ENCODE measurements around the gene USP17L27. TPM values are rescaled to one million over a fixed set of nuclear protein-coding genes. Genes with fewer than 3 reads are reported as not detected.
"Not testable (repeated sequence)": the region's sequence is repeated elsewhere in the genome, so short reads cannot be mapped to it uniquely, and the experiment has no call there.

The USP17L27 gene
- total and polyA plus RNA-seq, 7 donors = not detected

DNA sequence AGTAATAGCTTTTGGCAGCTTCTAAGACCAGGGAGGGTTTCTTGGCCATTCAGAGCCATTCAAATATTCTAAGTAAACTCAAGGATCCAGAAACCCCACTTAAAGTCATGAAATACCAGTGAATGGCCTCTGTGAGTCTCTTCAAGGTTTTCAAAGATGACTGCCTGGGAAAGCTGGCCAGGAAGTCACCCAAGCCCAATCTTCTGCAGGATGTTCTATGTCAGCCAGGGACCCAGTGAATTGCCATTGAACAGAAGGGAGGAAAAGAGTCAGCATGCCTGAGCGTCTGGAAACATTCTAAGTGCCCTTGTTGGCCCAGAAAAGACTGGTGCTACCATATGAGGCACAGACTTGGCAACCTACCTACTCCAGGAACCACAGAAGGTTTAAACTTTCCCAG, 35.9 kb downstream of the USP17L27 start:
- H3K4me3 ChIP-seq; H3K27ac ChIP-seq; ATAC-seq; H3K27me3 ChIP-seq (ENCODE audit: insufficient read depth in 3 of 3, low read length in 2 of 3); H3K4me1 ChIP-seq; H3K9me3 ChIP-seq; DNase-seq; intact Hi-C loops (cut with DNase I); H3K36me3 ChIP-seq (ENCODE audit: insufficient read depth in 1 of 2, low read depth in 1 of 2): not testable (repeated sequence)
- WGBS, 3 donors = 14 to 41% (median 14%) methylated on average over 1 of the region's 1 CpG

DNA sequence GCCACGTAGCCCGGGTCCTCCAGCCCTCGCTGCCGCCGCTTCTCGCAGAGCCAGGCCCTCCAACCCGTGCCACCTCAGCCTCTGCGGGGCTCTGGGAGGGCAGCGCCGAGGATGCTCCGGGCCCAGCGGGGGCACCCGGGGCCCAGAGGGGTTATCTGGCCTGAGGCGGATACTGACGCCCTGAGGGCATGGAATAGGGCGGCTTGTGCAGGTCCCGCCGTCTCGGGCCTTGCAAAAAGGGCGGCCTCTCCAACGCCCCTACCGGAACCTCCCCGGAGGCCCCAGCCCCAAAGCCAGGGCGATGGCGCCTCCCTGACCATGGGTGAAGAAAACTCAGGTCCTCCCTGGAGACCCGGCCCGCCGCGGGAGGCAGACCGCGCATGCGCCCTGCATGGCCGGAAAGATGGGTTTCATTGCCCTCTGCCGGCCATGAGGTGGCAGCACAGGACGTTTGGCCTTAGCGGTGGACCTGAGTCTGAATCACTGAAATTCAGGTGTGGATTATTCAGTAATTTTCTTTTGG, 37.1 kb downstream of the USP17L27 start:
- peak overlapping the region; percentile 30 for H3K4me3 ChIP-seq
- H3K9me3 ChIP-seq; H3K27ac ChIP-seq; ATAC-seq; H3K36me3 ChIP-seq (ENCODE audit: insufficient read depth in 1 of 2, low read depth in 1 of 2); H3K4me1 ChIP-seq; H3K27me3 ChIP-seq (ENCODE audit: insufficient read depth in 3 of 3, low read length in 2 of 3); intact Hi-C loops (cut with DNase I): not testable (repeated sequence)
- DNase-seq = peak in 1 of 2 donors; percentile 65
- TF ChIP-seq, protein P1, sequence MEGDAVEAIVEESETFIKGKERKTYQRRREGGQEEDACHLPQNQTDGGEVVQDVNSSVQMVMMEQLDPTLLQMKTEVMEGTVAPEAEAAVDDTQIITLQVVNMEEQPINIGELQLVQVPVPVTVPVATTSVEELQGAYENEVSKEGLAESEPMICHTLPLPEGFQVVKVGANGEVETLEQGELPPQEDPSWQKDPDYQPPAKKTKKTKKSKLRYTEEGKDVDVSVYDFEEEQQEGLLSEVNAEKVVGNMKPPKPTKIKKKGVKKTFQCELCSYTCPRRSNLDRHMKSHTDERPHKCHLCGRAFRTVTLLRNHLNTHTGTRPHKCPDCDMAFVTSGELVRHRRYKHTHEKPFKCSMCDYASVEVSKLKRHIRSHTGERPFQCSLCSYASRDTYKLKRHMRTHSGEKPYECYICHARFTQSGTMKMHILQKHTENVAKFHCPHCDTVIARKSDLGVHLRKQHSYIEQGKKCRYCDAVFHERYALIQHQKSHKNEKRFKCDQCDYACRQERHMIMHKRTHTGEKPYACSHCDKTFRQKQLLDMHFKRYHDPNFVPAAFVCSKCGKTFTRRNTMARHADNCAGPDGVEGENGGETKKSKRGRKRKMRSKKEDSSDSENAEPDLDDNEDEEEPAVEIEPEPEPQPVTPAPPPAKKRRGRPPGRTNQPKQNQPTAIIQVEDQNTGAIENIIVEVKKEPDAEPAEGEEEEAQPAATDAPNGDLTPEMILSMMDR (IDR thresholded peaks at IDR 0.05) = peak; percentile 25
- WGBS, 3 donors = 31 to 41% (median 36%) methylated on average over 26 to 29 of the region's 36 CpGs

DNA sequence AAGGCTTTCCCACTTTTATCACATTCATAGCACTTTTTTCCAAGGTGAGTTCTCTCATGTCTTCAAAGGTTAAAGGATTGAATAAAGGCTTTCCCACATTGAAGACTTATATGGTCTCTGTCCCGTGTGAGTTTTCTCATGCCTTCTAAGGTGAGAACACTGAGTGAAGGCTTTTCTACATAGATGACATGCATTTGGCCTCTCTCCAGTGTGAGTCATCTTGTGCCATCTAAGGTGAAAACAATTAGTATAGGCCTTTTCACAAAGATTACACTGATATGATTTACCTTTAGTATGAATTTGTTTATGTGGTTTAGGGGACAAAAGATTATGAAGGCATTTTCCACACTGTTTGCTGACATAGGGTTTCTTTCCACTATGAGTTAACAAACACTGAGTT, 40.2 kb downstream of the USP17L27 start:
- TF ChIP-seq, protein P1 (IDR thresholded peaks at IDR 0.05) = no peak
- no peak overlapping the region for H3K4me3 ChIP-seq
- H3K36me3 ChIP-seq (ENCODE audit: insufficient read depth in 1 of 2, low read depth in 1 of 2) = no peaks in the 10 kb centered on the region
- H3K27me3 ChIP-seq (ENCODE audit: insufficient read depth in 3 of 3, low read length in 2 of 3) = no peaks in the 10 kb centered on the region
- intact Hi-C loops (cut with DNase I) = no loop called here
- H3K9me3 ChIP-seq = no peaks in the 10 kb centered on the region
- 68 to 80% (median 72%) methylated on average over 1 of the region's 1 CpG for WGBS, 3 donors
- no peak for ATAC-seq
- no peaks in the 10 kb centered on the region for H3K4me1 ChIP-seq
- H3K27ac ChIP-seq = no peak overlapping the region
- no peak for DNase-seq

DNA sequence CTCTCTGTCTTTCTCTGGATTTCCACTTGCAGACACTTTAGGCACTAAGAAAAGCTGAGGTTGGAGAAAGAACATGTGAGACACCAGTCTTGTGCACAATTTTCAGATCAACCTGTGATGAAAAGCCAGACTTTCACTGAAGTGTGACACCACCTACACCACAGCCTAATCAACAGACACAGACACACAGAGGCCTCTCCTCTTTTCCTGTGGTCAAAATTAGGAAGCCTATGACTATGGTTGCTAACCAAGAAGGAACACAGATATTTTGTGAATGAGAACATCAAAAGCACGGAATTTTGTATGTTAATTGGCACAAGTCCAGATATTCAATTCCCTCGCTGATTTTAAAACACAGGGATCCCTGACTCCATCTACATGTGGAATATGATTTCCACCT, 45.1 kb downstream of the USP17L27 start:
- DNase-seq; H3K9me3 ChIP-seq; H3K4me1 ChIP-seq; H3K27ac ChIP-seq; intact Hi-C loops (cut with DNase I); H3K36me3 ChIP-seq (ENCODE audit: insufficient read depth in 1 of 2, low read depth in 1 of 2); ATAC-seq; H3K4me3 ChIP-seq; H3K27me3 ChIP-seq (ENCODE audit: insufficient read depth in 3 of 3, low read length in 2 of 3): not testable (repeated sequence)
- 42 to 52% (median 49%) methylated on average over 2 of the region's 2 CpGs for WGBS, 3 donors

Other genes starting within 250 kb of the USP17L27 start
- not detected for gene FAM90A26, start 173.7 kb upstream of the USP17L27 start, total RNA-seq
- gene FAM90A26, start 173.7 kb upstream of the USP17L27 start, polyA plus RNA-seq = not detected
- not detected for gene USP17L10, start 133.5 kb upstream of the USP17L27 start, total RNA-seq
- not detected for gene USP17L10, start 133.5 kb upstream of the USP17L27 start, polyA plus RNA-seq
- not detected for gene USP17L11, start 128.7 kb upstream of the USP17L27 start, total RNA-seq
- not detected for gene USP17L11, start 128.7 kb upstream of the USP17L27 start, polyA plus RNA-seq
- not detected for gene USP17L12, start 124.0 kb upstream of the USP17L27 start, total RNA-seq
- gene USP17L12, start 124.0 kb upstream of the USP17L27 start, polyA plus RNA-seq = not detected
- not detected for gene USP17L13, start 119.3 kb upstream of the USP17L27 start, total RNA-seq
- not detected for gene USP17L13, start 119.3 kb upstream of the USP17L27 start, polyA plus RNA-seq
- gene USP17L15, start 109.8 kb upstream of the USP17L27 start, total RNA-seq = not detected
- not detected for gene USP17L15, start 109.8 kb upstream of the USP17L27 start, polyA plus RNA-seq
- not detected for gene USP17L17, start 100.3 kb upstream of the USP17L27 start, total RNA-seq
- not detected for gene USP17L17, start 100.3 kb upstream of the USP17L27 start, polyA plus RNA-seq
- gene USP17L18, start 95.5 kb upstream of the USP17L27 start, total RNA-seq = not detected
- not detected for gene USP17L18, start 95.5 kb upstream of the USP17L27 start, polyA plus RNA-seq
- not detected for gene USP17L19, start 90.8 kb upstream of the USP17L27 start, total RNA-seq
- not detected for gene USP17L19, start 90.8 kb upstream of the USP17L27 start, polyA plus RNA-seq
- gene USP17L20, start 86.0 kb upstream of the USP17L27 start, total RNA-seq = not detected
- not detected for gene USP17L20, start 86.0 kb upstream of the USP17L27 start, polyA plus RNA-seq
- gene USP17L21, start 81.3 kb upstream of the USP17L27 start, total RNA-seq = not detected
- gene USP17L21, start 81.3 kb upstream of the USP17L27 start, polyA plus RNA-seq = not detected
- gene USP17L22, start 76.5 kb upstream of the USP17L27 start, total RNA-seq = not detected
- not detected for gene USP17L22, start 76.5 kb upstream of the USP17L27 start, polyA plus RNA-seq
- not detected for gene USP17L24, start 19.0 kb upstream of the USP17L27 start, total RNA-seq
- not detected for gene USP17L24, start 19.0 kb upstream of the USP17L27 start, polyA plus RNA-seq
- not detected for gene USP17L25, start 14.2 kb upstream of the USP17L27 start, total RNA-seq
- not detected for gene USP17L25, start 14.2 kb upstream of the USP17L27 start, polyA plus RNA-seq
- gene USP17L26, start 9.5 kb upstream of the USP17L27 start, total RNA-seq = not detected
- not detected for gene USP17L26, start 9.5 kb upstream of the USP17L27 start, polyA plus RNA-seq
- not detected for gene USP17L5, start 4.7 kb upstream of the USP17L27 start, total RNA-seq
- not detected for gene USP17L5, start 4.7 kb upstream of the USP17L27 start, polyA plus RNA-seq
- gene USP17L28, start 4.7 kb downstream of the USP17L27 start, total RNA-seq = not detected
- not detected for gene USP17L28, start 4.7 kb downstream of the USP17L27 start, polyA plus RNA-seq
- not detected for gene USP17L29, start 9.5 kb downstream of the USP17L27 start, total RNA-seq
- gene USP17L29, start 9.5 kb downstream of the USP17L27 start, polyA plus RNA-seq = not detected
- gene USP17L30, start 19.0 kb downstream of the USP17L27 start, total RNA-seq = not detected
- gene USP17L30, start 19.0 kb downstream of the USP17L27 start, polyA plus RNA-seq = not detected
- gene DEFB131A, start 100.3 kb downstream of the USP17L27 start, total RNA-seq = not detected
- not detected for gene DEFB131A, start 100.3 kb downstream of the USP17L27 start, polyA plus RNA-seq